Stimulated activated CD4-positive, alpha-beta T cell treated with anti-CD3 and anti-CD28 coated beads, Interleukin-4, amount 100 ng/mL, for 4 hours (primary cell): ENCODE measurements around the gene GALNT14.

Experiments used
- DNase-seq, 2 experiments: peaks; one replicate each; pipeline ENCODE4 v3.0.0-alpha.2; 2020

The GALNT14 gene

GRCh38 chr2:30877833-30878232 lies 260.4 kb downstream of the GALNT14 start:
- DNase-seq = no peak

GRCh38 chr2:30872797-30873196 lies 265.4 kb downstream of the GALNT14 start:
- no peak for DNase-seq

- DNase-seq = no peak
Observed at GRCh38 chr2:30871980-30872789, 266.1 kb downstream of the GALNT14 start.

- no peak for DNase-seq
Observed at GRCh38 chr2:30871440-30871839, 266.8 kb downstream of the GALNT14 start.

GRCh38 chr2:30869988-30870387 lies 268.3 kb downstream of the GALNT14 start:
- DNase-seq = no peak

GRCh38 chr2:30867385-30867784 lies 270.9 kb downstream of the GALNT14 start:
- DNase-seq = no peak

GRCh38 chr2:30866974-30867373 lies 271.3 kb downstream of the GALNT14 start:
- no peak for DNase-seq

- no peak for DNase-seq
Observed at GRCh38 chr2:30865892-30866681, 272.2 kb downstream of the GALNT14 start.

- DNase-seq = no peak
Observed at GRCh38 chr2:30865243-30865642, 273.0 kb downstream of the GALNT14 start.

GRCh38 chr2:30862054-30862651 lies 276.1 kb downstream of the GALNT14 start:
- DNase-seq = peak; percentile 15 to 22

GRCh38 chr2:30860726-30861125 lies 277.5 kb downstream of the GALNT14 start:
- DNase-seq = no peak
